K562 (cell line): Measurements from ENCODE around the gene HOXC11. TPM values are rescaled to one million over a fixed set of nuclear protein-coding genes. Genes with fewer than 3 reads are reported as not detected.

Experiments
- BDP1 ChIP-seq: IDR thresholded peaks from 3 replicates; pipeline ENCODE4 v1.6.1; 2011; ENCODE audit not compliant: insufficient read length, insufficient read depth
- HDAC2 ChIP-seq: fragments of 450-650 bp; IDR thresholded peaks from 2 replicates; pipeline ENCODE4 v1.6.1; 2016; ENCODE audit warnings: mild to moderate bottlenecking
- MYC ChIP-seq, 2 experiments: fragments of 250-450 bp in 1 of 2; sonication (Bioruptor Pico) in 1 of 2; IDR thresholded peaks; 2 replicates each; pipeline versions ENCODE4 v1.5.1 to v1.6.1; 2012 to 2021; ENCODE audit warnings: low read depth in 2 of 2, borderline replicate concordance in 1 of 2, improper control_type of control experiment in 1 of 2, low read length in 1 of 2, mild to moderate bottlenecking in 1 of 2, moderate library complexity in 1 of 2
- NR2F6 ChIP-seq: fragments of 450-650 bp; formaldehyde crosslinking; IDR thresholded peaks from 2 replicates; pipeline ENCODE4 v1.4.0; 2020; ENCODE audit warnings: mild to moderate bottlenecking
- ZNF134 ChIP-seq: fragments of 250-450 bp; sonication (Bioruptor Pico); conservative IDR thresholded peaks from 2 replicates; pipeline ENCODE4 v1.4.0; 2020
- ZNF551 ChIP-seq: fragments of 250-450 bp; sonication (Bioruptor Pico); IDR thresholded peaks from 2 replicates; pipeline ENCODE4 v1.5.0; 2021; ENCODE audit warnings: mild to moderate bottlenecking, moderate library complexity
- polyA plus RNA-seq, 8 experiments: library from polyadenylated mRNA; depleted of rRNA in 4 of 8; stranded (reverse) in 5 of 8; unstranded in 3 of 8; fragments of >200 nt; fragmentation: Nextera tagmentation in 2 of 8; fragmentation: Illumina TruSeq in 1 of 8; extraction: Ambion mirVana in 2 of 8; extraction: Trizol in 1 of 8; gene quantifications; 2 replicates each; pipeline versions ENCODE4 v1.2.1 to v1.2.3, GENCODE V29; 2011 to 2014; ENCODE audit warnings: inconsistent platforms in 1 of 8, missing spikeins in 1 of 8
- total RNA-seq, 7 experiments: library from RNA; depleted of rRNA in 6 of 7; stranded (reverse); fragments of >200 nt in 6 of 7; fragmentation: Illumina TruSeq in 2 of 7; extraction: Trizol in 2 of 7; gene quantifications; 2 replicates each; pipeline versions ENCODE4 v1.2.1 to v1.2.3, GENCODE V29; 2011 to 2021; ENCODE audit warnings: low replicate concordance in 1 of 7
- TF ChIP-seq, protein P1 (sequence below): fragments of 150-350 bp; IDR thresholded peaks from 2 replicates; pipeline ENCODE4 v1.6.1; 2014; ENCODE audit warnings: low read depth, mild to moderate bottlenecking, low read length, borderline replicate concordance
- TF ChIP-seq, protein P2 (sequence below): fragments of 450-650 bp; formaldehyde crosslinking; IDR thresholded peaks from 2 replicates; pipeline ENCODE4 v1.4.0; 2022; ENCODE audit warnings: missing genetic modification characterization
- TF ChIP-seq, protein P3 (sequence below): sonication (generic); formaldehyde crosslinking; IDR thresholded peaks from 2 replicates; pipeline ENCODE4 v1.8.1; 2023; ENCODE audit warnings: mild to moderate bottlenecking, missing genetic modification reagents
- TF ChIP-seq, protein P4 (sequence below): sonication (generic); formaldehyde crosslinking; IDR thresholded peaks from 2 replicates; pipeline ENCODE4 v1.8.1; 2023; ENCODE audit warnings: mild to moderate bottlenecking, missing genetic modification reagents, moderate library complexity
- TF ChIP-seq, protein P5 (sequence below): fragments of 450-650 bp; IDR thresholded peaks from 2 replicates; pipeline ENCODE4 v1.6.1; 2017; ENCODE audit warnings: antibody characterized with exemption, mild to moderate bottlenecking
- TF ChIP-seq, protein P6 (sequence below): sonication (generic); formaldehyde crosslinking; IDR thresholded peaks from 2 replicates; pipeline ENCODE4 v1.8.0; 2022; ENCODE audit warnings: mild to moderate bottlenecking, missing genetic modification reagents

The HOXC11 gene
- total and polyA plus RNA-seq, 9 of the 15 experiments (the other 6 are each of a cell fraction or from before 2014, with no cell fraction given), result not detected

DNA sequence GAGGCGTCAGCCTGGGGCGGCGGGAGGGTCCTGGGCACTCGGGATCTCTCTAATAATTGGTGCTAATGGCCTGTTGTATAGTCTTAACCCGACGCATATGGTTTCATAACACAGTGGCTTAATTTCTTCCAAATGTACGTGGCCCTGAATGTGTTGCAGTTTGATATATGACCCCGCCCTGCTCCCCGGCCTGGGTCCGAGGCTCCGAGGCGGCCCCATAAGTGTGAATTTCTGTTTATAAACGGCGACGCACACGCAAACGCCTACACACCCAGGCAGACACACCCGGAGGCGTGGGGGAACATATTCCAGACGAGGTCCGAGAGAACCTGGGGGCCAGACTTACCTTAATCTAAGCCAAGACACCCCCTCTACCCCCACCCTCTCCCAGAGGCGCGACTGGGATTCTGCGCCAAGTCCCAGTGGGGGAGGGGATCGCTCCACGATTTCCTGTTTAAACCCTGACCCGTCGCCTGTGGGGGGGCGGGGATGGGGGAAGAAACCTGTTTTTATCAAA, 45.6 kb downstream of the HOXC11 start (continued):
- TF ChIP-seq, protein P1, sequence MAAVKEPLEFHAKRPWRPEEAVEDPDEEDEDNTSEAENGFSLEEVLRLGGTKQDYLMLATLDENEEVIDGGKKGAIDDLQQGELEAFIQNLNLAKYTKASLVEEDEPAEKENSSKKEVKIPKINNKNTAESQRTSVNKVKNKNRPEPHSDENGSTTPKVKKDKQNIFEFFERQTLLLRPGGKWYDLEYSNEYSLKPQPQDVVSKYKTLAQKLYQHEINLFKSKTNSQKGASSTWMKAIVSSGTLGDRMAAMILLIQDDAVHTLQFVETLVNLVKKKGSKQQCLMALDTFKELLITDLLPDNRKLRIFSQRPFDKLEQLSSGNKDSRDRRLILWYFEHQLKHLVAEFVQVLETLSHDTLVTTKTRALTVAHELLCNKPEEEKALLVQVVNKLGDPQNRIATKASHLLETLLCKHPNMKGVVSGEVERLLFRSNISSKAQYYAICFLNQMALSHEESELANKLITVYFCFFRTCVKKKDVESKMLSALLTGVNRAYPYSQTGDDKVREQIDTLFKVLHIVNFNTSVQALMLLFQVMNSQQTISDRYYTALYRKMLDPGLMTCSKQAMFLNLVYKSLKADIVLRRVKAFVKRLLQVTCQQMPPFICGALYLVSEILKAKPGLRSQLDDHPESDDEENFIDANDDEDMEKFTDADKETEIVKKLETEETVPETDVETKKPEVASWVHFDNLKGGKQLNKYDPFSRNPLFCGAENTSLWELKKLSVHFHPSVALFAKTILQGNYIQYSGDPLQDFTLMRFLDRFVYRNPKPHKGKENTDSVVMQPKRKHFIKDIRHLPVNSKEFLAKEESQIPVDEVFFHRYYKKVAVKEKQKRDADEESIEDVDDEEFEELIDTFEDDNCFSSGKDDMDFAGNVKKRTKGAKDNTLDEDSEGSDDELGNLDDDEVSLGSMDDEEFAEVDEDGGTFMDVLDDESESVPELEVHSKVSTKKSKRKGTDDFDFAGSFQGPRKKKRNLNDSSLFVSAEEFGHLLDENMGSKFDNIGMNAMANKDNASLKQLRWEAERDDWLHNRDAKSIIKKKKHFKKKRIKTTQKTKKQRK, result no peak
- TF ChIP-seq NR2F6 (CRISPR knock-in tag) (no peak), MYC (IDR thresholded peaks at IDR 0.05; ENCODE audit: low read depth, low read length) (peak; percentile 15; the same call in 1 of the 2 replicates), MYC (CRISPR knock-in tag; IDR thresholded peaks at IDR 0.05; ENCODE audit: borderline replicate concordance, low read depth) (no peak), ZNF134 (CRISPR knock-in tag) (no peak), BDP1 (no peak), HDAC2 (no peak), ZNF551 (CRISPR knock-in tag) (no peak)
- TF ChIP-seq, protein P2, sequence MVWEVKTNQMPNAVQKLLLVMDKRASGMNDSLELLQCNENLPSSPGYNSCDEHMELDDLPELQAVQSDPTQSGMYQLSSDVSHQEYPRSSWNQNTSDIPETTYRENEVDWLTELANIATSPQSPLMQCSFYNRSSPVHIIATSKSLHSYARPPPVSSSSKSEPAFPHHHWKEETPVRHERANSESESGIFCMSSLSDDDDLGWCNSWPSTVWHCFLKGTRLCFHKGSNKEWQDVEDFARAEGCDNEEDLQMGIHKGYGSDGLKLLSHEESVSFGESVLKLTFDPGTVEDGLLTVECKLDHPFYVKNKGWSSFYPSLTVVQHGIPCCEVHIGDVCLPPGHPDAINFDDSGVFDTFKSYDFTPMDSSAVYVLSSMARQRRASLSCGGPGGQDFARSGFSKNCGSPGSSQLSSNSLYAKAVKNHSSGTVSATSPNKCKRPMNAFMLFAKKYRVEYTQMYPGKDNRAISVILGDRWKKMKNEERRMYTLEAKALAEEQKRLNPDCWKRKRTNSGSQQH (CRISPR knock-in tag), result no peak
- TF ChIP-seq, protein P3, sequence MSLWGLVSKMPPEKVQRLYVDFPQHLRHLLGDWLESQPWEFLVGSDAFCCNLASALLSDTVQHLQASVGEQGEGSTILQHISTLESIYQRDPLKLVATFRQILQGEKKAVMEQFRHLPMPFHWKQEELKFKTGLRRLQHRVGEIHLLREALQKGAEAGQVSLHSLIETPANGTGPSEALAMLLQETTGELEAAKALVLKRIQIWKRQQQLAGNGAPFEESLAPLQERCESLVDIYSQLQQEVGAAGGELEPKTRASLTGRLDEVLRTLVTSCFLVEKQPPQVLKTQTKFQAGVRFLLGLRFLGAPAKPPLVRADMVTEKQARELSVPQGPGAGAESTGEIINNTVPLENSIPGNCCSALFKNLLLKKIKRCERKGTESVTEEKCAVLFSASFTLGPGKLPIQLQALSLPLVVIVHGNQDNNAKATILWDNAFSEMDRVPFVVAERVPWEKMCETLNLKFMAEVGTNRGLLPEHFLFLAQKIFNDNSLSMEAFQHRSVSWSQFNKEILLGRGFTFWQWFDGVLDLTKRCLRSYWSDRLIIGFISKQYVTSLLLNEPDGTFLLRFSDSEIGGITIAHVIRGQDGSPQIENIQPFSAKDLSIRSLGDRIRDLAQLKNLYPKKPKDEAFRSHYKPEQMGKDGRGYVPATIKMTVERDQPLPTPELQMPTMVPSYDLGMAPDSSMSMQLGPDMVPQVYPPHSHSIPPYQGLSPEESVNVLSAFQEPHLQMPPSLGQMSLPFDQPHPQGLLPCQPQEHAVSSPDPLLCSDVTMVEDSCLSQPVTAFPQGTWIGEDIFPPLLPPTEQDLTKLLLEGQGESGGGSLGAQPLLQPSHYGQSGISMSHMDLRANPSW (CRISPR knock-in tag), result no peak
- TF ChIP-seq, protein P4, sequence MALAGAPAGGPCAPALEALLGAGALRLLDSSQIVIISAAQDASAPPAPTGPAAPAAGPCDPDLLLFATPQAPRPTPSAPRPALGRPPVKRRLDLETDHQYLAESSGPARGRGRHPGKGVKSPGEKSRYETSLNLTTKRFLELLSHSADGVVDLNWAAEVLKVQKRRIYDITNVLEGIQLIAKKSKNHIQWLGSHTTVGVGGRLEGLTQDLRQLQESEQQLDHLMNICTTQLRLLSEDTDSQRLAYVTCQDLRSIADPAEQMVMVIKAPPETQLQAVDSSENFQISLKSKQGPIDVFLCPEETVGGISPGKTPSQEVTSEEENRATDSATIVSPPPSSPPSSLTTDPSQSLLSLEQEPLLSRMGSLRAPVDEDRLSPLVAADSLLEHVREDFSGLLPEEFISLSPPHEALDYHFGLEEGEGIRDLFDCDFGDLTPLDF (CRISPR knock-in tag), result no peak
- TF ChIP-seq, protein P5, sequence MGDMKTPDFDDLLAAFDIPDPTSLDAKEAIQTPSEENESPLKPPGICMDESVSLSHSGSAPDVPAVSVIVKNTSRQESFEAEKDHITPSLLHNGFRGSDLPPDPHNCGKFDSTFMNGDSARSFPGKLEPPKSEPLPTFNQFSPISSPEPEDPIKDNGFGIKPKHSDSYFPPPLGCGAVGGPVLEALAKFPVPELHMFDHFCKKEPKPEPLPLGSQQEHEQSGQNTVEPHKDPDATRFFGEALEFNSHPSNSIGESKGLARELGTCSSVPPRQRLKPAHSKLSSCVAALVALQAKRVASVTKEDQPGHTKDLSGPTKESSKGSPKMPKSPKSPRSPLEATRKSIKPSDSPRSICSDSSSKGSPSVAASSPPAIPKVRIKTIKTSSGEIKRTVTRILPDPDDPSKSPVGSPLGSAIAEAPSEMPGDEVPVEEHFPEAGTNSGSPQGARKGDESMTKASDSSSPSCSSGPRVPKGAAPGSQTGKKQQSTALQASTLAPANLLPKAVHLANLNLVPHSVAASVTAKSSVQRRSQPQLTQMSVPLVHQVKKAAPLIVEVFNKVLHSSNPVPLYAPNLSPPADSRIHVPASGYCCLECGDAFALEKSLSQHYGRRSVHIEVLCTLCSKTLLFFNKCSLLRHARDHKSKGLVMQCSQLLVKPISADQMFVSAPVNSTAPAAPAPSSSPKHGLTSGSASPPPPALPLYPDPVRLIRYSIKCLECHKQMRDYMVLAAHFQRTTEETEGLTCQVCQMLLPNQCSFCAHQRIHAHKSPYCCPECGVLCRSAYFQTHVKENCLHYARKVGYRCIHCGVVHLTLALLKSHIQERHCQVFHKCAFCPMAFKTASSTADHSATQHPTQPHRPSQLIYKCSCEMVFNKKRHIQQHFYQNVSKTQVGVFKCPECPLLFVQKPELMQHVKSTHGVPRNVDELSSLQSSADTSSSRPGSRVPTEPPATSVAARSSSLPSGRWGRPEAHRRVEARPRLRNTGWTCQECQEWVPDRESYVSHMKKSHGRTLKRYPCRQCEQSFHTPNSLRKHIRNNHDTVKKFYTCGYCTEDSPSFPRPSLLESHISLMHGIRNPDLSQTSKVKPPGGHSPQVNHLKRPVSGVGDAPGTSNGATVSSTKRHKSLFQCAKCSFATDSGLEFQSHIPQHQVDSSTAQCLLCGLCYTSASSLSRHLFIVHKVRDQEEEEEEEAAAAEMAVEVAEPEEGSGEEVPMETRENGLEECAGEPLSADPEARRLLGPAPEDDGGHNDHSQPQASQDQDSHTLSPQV, result no peak
- TF ChIP-seq, protein P6, sequence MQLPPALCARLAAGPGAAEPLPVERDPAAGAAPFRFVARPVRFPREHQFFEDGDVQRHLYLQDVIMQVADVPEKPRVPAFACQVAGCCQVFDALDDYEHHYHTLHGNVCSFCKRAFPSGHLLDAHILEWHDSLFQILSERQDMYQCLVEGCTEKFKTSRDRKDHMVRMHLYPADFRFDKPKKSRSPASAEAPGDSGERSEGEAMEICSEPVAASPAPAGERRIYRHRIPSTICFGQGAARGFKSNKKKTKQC (CRISPR knock-in tag), result peak; percentile 22; the same call in 1 of the 2 replicates
